GM23248 (cell line): ENCODE data around the gene KIF1A.

ENCODE experiments used
- EZH2 ChIP-seq: fragments of 200-600 bp; sonication (generic); IDR thresholded peaks from 2 replicates; pipeline ENCODE4 v1.6.1; 2018; ENCODE audit warnings: antibody characterized with exemption, mild to moderate bottlenecking; ENCODE audit not compliant: insufficient read depth, poor library complexity, severe bottlenecking
- EZH2phosphoT487 ChIP-seq: fragments of 200-600 bp; sonication (generic); IDR thresholded peaks from 2 replicates; pipeline ENCODE4 v1.6.1; 2018; ENCODE audit warnings: antibody characterized with exemption, moderate library complexity, mild to moderate bottlenecking, low read depth; ENCODE audit not compliant: insufficient read depth

- no peak for TF ChIP-seq EZH2
- no peak for TF ChIP-seq EZH2phosphoT487
Measured at GRCh38 chr2:240742602-240743095, 77.4 kb downstream of the KIF1A start.
